ENCODE data around the gene RAD51B.

Gene RAD51B

DNA sequence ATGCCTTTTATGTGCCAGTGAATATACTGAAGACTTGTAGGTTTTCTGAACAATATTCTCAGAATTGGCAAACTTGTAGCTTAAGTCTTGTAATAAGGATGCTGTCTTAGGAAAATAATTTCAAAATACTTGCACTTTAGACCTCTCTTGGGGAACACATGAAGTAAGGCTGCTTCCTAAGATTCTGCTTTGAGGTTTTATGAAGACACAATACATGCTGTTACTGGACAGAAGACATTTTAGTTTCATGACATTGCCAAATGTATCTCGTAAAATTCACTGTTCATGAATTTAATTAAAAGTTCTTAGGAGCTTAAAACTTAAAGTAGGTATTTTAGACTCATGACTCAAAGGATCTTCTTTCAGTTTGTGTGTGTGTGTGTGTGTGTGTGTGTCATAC, 80.7 kb downstream of the RAD51B start:
- DNase-seq (ENCODE audit: low read depth in 2 of 2), result no peak

DNA sequence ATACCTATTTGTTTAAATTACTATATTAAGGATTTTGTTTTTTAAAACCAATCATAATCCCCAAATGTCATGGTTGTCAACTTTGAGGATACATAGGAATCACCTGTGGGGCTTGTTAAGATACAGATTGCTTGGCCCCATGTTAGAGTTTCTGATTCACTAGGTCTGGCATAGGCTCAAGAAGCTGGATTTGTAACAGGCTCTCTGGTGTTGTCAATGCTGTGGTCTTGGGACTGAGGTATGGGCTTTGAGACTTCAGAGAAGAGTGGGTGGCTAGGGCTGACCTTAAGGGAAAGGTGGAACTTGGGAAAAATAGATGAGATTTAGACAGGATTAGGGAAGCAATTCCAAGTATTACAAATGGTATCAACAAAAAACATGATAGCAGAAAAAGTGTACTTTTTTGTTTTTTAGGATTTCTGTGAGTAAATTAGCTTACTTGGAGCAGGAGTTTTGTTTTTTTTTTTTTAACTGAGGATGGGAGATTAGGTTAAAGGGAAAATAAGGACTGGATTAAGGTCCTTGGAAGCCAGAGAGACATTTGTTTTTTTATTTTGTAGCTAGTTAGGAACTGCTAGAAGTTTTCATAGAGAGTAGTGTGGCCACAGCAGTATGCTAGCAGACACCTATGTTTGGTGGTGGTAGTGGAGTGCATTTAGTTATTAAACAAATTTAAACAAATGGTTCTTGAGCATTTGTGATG, 88.6 kb downstream of the RAD51B start:
- DNase-seq (ENCODE audit: low read depth in 2 of 2), result no peak

DNA sequence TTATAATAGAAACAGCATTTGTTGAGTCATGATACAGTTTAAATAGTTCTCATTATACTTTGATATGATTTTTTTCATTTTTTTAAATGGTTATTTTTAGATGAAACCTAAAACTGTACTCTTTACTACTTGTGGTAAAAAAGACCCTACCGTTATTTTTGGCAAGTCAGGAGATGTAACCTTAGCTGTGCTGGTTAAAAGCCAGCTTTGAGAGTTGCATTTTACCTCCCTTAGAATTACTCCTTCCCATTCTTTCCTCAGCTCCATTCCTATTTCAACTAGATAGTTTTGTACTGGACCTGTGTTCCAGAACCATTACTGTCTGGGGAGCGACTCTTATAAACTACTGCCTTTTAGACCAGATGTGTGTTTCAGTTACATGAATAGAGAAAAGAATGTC, 92.0 kb downstream of the RAD51B start:
- DNase-seq (ENCODE audit: low read depth in 2 of 2), result no peak

DNA sequence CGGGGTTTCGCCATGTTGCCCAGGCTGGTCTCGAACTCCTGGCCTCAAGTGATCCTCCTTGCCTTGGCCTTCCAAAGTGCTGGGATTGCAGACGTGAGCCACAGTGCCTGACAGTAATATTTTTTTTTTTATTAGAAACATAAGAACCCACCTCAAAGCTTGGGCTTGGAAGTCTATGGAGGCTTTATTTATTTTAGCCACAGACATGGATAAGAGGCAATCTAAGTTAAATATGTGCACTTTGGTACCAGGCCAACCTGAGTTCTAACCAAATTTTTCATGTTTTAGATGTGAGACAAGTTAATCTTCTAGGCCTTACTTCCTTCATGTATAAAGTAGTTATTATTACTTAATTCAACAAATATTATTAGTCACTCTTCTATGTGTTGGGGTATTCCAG, 96.9 kb downstream of the RAD51B start:
- DNase-seq (ENCODE audit: low read depth in 2 of 2), result no peak

DNA sequence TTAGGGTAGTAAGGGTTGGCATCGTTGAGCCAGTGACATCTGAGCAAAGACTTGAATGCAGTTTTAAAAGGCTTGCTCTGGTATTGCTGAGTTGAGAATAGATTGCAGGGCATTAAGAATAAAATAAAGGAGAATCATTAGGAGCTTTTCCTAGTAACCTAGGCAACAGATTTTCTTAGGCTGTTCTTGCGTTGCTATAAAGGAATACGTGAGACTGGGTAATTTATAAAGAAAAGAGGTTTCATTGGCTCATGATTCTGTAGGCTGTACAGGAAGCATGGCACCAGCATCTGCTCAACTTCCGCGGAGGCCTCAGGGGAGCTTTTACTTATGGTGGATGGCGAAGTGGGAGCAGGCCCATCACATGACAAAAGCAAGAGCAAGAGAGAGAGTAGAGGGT, 97.4 kb downstream of the RAD51B start:
- no peak for DNase-seq (ENCODE audit: low read depth in 2 of 2)

DNA sequence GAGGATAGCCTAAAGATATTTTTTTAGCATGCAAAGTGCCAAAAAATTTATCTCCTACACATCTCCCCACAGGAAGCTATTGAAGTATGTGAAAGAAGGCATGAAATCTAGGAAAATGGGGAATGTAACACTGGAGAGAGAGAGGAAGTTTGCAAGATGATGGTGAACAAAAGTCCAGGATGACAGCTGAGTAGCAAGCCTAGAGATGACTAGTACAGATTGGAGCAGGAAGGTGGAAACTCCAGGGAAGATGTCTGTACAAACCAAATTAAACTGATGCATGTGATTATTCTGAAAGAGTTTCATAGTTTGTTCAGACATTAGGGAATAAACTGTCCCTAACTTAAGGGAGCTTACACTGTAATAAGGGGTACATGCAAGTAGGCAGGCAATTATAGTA, 99.3 kb downstream of the RAD51B start:
- no peak for DNase-seq (ENCODE audit: low read depth in 2 of 2)

DNA sequence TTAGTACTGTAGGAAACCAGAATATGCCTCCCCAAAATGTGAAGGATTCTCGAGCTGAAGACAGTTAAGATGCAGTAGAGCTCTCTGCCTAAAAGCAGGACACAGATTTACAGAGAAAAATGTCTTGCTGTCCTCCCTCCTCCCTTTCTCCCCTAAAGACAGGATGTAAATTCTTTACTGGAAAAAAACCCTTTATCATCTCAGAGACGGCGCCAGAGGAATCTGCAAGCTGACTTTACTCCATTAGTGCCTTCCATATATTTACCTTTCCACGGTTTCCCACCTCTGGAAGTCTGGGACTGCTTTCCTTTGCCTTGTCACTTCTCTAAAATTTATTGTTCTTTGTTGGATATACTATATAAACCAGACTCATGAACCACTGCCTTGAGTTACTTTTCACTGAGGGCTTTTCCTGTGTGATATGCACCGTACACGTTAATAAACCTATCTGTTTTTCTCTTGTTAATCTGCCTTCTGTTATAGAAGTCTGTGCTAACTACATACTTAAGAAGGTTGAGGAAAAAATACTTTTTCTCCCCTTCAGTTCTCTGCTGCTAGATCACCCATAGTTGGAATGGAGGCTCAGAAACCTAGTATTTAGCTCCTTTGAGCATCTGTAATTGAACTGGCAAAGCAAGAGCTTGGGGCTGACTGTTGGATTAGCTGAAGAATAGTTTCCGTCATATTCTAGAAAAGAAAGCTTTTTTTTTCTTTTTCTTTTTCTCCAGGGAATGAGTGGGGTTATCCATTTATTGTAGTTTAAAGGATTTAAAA, 99.9 kb downstream of the RAD51B start:
- DNase-seq (ENCODE audit: low read depth in 2 of 2), result no peak

DNA sequence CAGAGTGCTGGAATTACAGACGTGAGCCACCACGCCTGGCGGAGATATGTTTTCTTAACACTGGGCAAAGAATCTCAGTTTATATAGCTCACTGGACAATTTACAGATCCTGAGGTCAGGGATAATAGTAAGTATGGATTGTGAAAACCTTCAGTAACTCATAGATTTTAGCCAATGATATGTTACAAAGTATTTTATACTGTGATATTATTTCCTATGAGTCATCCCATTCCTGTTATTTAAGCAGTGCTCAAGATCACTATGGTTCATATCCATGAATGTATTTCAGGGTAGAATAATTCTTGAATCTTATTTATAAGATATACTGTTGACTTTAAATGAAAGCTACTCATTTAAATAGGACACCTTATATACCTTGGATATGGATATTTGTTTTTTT, 107.2 kb downstream of the RAD51B start:
- DNase-seq (ENCODE audit: low read depth in 2 of 2), result no peak

DNA sequence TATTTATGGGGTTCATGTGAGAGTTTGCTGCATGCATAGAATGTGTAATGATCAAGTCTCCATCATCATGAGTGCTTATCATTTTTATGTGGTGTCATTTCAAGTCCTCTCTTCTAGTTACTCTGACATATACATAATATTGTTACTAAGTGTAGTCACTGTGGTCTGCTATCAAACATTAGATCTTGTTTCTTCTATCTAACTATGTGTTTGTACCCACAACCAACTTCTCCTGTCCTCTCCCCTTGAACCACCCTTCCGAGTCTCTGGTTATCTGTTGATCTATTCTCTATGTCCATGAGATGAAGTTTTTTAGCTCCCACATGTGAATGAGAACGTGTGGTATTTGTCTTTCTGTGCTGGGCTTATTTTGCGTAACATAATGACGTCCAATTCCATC, 107.7 kb downstream of the RAD51B start:
- no peak for DNase-seq (ENCODE audit: low read depth in 2 of 2)

DNA sequence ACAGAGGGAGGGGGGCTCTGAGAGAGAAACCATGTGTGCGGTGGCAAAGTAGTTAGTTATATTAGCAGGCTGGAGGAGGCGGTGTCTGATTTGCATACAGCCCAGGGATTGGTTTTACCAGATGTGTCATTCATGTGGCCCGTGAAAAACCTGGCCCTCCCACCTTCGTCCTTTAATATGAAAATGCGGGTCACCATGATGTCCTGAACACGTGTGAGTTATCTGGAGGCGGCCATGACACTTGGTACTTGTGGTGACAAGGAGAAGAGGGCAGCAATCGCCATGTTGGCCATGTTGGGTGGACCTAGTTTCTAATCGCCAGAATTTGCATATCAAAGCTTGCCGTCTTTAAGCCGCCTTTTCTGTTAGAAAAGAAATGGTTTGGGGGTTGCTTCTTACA, 108.8 kb downstream of the RAD51B start:
- DNase-seq (ENCODE audit: low read depth in 2 of 2), result no peak

DNA sequence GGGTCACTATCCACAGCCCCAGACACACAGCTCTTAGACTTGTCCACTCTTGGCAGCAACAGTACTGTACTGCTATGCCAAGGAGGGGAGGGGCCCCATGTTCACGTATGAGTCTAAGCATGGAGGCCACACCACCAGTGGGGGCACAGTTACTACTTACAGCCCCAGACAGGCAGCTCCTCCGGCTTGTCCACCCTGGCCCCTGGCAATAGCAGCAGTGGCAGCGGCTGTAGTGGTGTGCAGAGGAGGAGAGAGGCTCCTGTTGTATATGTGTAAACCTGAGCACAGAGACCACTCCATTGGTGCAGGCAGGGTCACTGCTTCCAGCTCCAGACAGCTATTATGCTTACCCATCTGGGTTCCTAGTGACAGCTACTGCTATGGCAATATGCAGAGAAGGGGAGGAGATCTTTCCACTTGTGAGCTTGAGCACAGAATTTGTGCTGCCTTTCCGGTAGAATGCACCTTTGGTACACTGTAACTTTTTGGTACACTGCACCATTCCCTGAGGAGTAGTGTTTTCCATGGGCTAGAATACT, 113.2 kb downstream of the RAD51B start:
- DNase-seq (ENCODE audit: low read depth in 2 of 2), result no peak

DNA sequence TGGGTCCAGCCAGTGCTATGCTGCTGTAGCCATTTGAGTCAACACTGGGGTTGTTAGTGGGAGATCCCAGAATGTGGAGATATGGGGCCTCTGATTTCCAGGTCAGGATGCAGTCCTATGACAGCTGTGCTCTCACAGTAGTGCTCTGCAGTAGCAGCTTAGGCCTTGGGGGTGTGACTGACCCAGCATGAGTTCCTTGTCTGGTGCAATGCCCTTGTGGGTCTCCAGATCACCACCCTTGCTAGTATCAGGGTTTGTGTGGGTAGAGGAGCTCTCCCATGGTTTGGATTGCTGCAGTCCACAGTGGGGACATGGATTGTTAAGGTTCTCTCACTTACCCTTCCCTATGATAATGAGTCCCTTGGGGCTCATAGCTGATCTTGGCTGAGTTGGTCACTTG, 113.7 kb downstream of the RAD51B start:
- no peak for DNase-seq (ENCODE audit: low read depth in 2 of 2)

DNA sequence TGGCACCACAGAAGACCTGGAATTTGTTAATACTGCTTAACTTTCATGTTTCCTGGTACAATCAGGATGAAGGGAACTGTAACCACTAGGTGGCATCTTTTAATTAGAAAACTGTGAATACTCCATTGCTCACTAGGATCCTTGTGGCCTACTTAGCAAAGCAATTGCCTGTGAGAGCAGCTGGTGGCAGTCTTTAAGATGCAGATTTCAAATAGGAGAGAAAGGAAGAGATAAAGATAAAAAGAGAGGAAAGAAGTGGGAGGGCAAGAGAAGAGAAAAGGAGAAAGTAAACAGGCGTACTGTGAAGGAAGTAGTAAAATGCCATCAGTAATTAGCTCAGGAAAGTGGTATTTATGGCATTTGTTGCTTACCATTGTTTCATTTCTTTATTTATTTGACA, 114.5 kb downstream of the RAD51B start:
- no peak for DNase-seq (ENCODE audit: low read depth in 2 of 2)

DNA sequence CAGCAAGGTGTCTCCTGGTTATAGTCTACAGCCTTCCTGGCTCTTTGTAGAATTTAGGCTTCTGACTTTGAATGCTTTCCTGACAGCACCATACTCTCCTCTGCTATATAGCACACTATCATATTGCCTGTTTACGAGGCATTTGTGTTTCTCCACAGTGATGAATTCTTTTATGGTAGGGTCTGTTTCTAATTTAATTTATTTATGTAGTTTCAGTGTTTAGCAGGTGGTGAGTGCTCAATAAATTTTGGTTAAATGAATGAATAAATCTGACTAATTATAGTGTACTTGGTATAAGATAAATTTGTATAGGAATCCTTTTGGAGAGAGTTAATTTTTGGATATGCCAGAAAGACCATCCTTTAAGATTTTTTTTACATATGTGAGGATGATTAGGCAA, 115.3 kb downstream of the RAD51B start:
- DNase-seq (ENCODE audit: low read depth in 2 of 2), result no peak

DNA sequence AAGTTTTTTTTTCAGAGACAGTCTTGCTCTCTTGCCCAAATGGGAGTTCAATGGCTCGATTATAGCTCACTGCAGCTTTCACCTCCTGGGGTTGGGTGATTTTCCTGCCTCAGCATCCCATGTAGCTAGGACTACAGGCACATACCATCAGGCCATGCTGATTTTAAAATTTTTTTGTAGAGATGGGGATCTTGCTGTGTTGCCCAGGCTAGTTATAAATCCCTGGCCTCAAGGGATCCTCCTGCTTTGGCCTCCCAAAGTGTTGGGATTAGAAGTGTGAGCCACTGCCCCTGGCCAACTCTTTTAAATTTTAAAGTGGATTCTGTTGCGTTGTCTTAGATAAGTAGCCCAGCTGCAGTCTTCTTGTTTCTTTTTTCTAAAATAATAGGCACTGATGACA, 115.8 kb downstream of the RAD51B start:
- DNase-seq (ENCODE audit: low read depth in 2 of 2), result no peak

DNA sequence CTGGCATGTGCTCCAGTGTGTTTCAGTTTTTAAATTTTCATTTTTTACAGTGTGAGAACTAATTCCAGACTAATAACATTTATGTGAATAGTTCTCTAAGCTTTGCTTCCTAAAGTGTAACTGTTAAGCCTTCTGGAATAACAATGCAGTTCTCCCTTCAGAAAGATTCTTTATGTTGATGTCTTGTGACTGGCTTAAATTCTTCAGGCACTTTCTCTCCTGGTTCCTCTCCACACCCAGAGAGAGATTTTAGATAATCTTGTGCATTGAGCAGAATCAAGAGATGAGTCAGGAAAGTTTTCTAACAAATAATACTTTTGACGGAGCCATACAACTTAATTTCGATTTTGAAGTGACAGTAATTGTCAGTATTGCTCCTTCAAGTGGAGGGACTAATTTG, 118.5 kb downstream of the RAD51B start:
- DNase-seq (ENCODE audit: low read depth in 2 of 2), result no peak

DNA sequence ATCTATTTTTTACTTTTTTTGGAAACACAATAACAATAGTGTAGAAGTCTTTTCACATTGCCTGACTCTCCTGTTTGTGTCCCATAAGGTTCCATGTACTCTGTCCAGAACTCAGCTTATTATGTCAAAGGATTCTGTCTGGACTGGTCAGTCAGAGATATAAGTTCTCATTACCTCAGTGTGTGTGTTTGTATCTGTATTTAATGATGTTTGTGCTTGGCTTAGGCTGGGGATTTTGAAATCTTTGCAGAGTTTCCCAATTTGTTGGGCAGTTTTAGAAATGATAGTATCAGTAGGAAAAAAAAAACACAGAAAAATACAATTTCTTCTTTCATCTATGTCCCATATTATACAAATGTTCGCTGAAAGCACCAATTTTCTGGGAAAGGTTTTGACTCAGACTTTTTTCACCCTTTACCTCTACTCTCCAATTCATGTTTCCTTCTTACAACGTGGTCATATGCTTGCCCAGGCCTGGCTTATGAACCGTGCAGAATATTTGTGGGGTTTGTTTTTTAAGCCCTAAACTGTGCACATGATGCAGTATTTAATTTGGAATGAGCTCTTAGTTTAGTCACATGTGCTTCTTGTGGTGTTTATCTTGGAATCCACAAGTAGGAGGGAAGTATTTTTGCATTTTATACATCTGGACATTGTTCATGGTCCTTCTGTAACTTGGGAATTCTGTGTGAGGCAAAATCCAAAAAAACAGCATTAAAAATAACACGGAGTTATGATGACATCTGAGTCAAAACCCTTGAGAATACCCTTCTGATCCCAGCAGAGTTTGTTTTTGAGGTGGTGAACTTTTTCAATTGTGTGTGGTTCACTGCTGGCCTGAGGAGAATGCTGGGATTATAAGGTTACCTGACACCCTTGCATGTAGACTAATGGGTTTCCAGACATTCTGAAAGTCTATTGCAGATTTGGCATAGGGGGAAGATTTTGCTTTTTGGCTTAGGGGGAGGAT, 121.2 kb downstream of the RAD51B start:
- no peak for DNase-seq (ENCODE audit: low read depth in 2 of 2)

DNA sequence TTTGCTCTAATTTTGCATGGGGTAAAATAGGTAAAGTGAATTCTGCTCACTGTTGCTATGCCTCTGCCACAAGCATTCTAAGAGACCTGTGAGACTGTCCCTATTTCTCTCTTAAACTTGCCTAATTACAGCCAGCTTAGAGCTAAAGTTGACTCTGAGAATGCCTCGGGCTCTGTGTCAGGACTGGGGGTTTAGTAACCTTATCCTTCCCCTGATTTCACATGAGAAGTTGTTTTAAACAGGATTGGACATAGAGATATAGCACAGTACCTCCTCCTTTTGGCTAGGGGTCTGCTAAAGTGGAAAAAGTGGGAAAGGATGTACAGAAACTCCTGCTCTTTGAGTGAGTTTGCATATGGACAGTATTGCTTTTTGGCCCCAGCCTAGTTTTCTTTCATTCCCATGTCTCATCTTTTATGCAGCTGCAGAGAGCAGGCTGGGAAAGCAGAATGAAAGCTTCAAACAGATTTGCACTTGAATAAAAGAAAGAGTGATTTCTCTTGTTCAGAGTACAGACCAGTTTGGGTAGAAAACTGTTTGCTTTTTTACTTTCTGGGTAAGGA, 122.0 kb downstream of the RAD51B start:
- DNase-seq (ENCODE audit: low read depth in 2 of 2), result no peak

DNA sequence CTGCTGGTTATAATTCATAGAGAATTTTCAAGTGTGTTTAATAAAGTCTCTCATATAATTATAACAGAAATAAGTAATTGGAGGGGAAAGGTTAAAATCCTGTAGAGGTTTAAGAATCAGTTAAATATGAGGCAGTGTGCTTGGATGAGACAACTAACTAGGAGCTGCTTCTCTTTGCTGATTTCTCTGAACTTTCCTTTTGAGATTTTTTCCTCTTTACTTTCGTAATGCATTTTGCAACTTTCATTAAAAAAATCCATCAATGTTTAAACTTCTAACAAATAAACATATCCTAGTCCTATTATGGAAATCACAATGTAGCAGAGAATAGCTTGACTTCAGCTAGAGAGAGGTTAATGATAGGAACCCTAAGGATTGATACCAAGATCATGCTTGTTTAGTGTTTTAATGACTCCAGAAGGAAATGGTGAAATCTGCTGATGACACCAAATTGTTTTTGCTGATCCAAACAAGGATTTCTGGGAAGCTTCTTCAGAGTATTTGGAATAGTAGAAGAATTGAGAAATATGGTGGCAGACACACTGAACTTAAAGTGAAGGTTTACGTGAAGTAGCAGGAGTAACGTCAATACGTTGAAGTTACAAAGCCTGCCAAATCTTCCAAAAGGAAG, 122.6 kb downstream of the RAD51B start:
- DNase-seq (ENCODE audit: low read depth in 2 of 2), result no peak

DNA sequence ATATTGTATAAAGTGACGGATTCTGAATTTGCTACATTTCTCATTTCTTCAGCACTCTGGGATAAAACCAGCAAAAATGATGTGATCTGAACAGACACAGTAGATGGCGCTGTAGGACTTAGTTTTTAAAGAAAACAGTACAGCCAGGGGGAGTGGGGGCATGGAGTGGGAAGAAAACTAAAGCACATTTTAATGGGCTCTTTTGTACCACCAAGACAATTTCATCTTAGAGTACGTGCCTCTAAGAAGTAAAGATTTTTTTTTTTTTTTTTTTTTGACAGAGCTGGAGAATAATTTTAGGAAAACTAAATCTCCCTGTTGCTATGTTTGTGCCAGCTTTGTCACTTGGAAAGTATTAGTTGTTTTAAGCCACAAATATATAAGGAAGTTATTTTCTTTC, 124.4 kb downstream of the RAD51B start:
- peak in 1 of 2 experiments; percentile 18 for DNase-seq (ENCODE audit: low read depth in 2 of 2)

DNA sequence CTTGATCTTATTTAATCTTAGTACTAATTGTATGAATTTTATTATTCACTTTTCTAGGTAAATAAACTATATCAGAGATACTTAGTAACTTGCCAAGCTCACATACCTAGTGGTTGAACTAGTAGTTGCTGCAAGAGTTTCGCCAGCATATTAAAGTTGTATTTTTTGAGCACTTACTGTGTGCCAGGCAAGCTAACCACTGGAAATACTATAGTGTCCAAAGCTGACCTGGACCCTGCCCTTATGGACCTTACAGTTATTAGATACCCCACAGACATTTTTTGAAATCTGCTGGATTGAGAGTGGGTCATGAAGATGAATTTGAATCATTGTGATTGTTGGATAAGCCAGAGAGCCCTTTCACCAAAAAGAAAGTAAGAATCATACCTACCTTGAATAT, 125.0 kb downstream of the RAD51B start:
- no peak for DNase-seq (ENCODE audit: low read depth in 2 of 2)

Data from stimulated activated CD4-positive, alpha-beta T cell treated with anti-CD3 and anti-CD28 coated beads, Interleukin-12 subunit alpha, Interleukin-12 subunit beta, amount 100 ng/mL, for 24 hours (primary cell).